ENCODE results near the gene GPX1.
"Not testable (repeated sequence)": the region's sequence is repeated elsewhere in the genome, so short reads cannot be mapped to it uniquely, and the experiment has no call there.

GPX1 gene

GRCh38 chr3:49357443-49358216, 523 bp downstream of the GPX1 start:
- peak; percentile 32 for DNase-seq

- DNase-seq = not testable (repeated sequence)
Measured at GRCh38 chr3:49357095-49357442, 1.1 kb downstream of the GPX1 start.

GRCh38 chr3:49352890-49353421, 5.2 kb downstream of the GPX1 start:
- DNase-seq = no peak

- no peak for DNase-seq
Measured at GRCh38 chr3:49352281-49352680, 5.9 kb downstream of the GPX1 start.

GRCh38 chr3:49351521-49352011, 6.6 kb downstream of the GPX1 start:
- no peak for DNase-seq

GRCh38 chr3:49349348-49350114, 8.6 kb downstream of the GPX1 start:
- no peak for DNase-seq

- DNase-seq = not testable (repeated sequence)
Measured at GRCh38 chr3:49348361-49348760, 9.8 kb downstream of the GPX1 start.

- DNase-seq = no peak
Measured at GRCh38 chr3:49346797-49347251, 11.3 kb downstream of the GPX1 start.

- DNase-seq = no peak
Measured at GRCh38 chr3:49343163-49343562, 15.0 kb downstream of the GPX1 start.

GRCh38 chr3:49341996-49342395, 16.2 kb downstream of the GPX1 start:
- no peak for DNase-seq

- peak; percentile 83 for DNase-seq
Measured at GRCh38 chr3:49339941-49340800, 18.0 kb downstream of the GPX1 start, which contains the start of gene USP4. Gene USP4 (minus strand): TSS chr3:49340053. CDS start chr3:49340024, 29 bp downstream.

GRCh38 chr3:49339581-49339940, 18.6 kb downstream of the GPX1 start:
- no peak for DNase-seq

GRCh38 chr3:49333916-49334633, 24.1 kb downstream of the GPX1 start:
- no peak for DNase-seq

GRCh38 chr3:49333091-49333490, 25.1 kb downstream of the GPX1 start:
- no peak for DNase-seq

- no peak for DNase-seq
Measured at GRCh38 chr3:49329186-49329585, 29.0 kb downstream of the GPX1 start.

- not testable (repeated sequence) for DNase-seq
Measured at GRCh38 chr3:49328350-49328749, 29.8 kb downstream of the GPX1 start.

- no peak for DNase-seq
Measured at GRCh38 chr3:49327485-49327884, 30.7 kb downstream of the GPX1 start.

GRCh38 chr3:49324768-49325167, 33.4 kb downstream of the GPX1 start:
- DNase-seq = no peak

- no peak for DNase-seq
Measured at GRCh38 chr3:49316696-49317457, 41.3 kb downstream of the GPX1 start.

GRCh38 chr3:49313896-49314688, 44.1 kb downstream of the GPX1 start:
- no peak for DNase-seq

Data from effector CD4-positive, alpha-beta T cell (primary cell).